Effector memory CD8-positive, alpha-beta T cell (primary cell): ENCODE measurements around the gene HRH1.
"Not testable (repeated sequence)": the region's sequence is repeated elsewhere in the genome, so short reads cannot be mapped to it uniquely, and the experiment has no call there.

Experiments
- ATAC-seq: fragments of 150-1000 bp; cut with Tn5 transposase; replicated peaks from 2 replicates; pipeline ENCODE4 v1.10.0; 2021; ENCODE audit warnings: mild to moderate bottlenecking, moderate library complexity
- DNase-seq, 3 experiments: peaks; one replicate each; pipeline ENCODE4 v3.0.0; 2021
- H3K27ac Mint-ChIP-seq, 2 donors: one replicate each; pipeline ENCODE4 v1.8.0; 2022; ENCODE audit warnings: mild to moderate bottlenecking in 2 of 2, mixed read lengths in 2 of 2, moderate library complexity in 2 of 2
- H3K27me3 Mint-ChIP-seq, 2 donors: one replicate each; pipeline ENCODE4 v1.8.0; 2022; ENCODE audit warnings: mixed read lengths in 2 of 2
- H3K36me3 Mint-ChIP-seq: one replicate; pipeline ENCODE4 v1.8.0; 2022; ENCODE audit warnings: mild to moderate bottlenecking, moderate library complexity, mixed read lengths; ENCODE audit not compliant: insufficient read depth
- H3K4me1 Mint-ChIP-seq, 2 donors: one replicate each; pipeline ENCODE4 v1.8.0; 2022; ENCODE audit warnings: low read depth in 2 of 2, mixed read lengths in 2 of 2
- H3K4me3 Mint-ChIP-seq, 2 donors: one replicate each; pipeline ENCODE4 v1.8.0; 2022; ENCODE audit warnings: mild to moderate bottlenecking in 2 of 2, mixed read lengths in 2 of 2, moderate library complexity in 2 of 2
- H3K9me3 Mint-ChIP-seq, 2 donors: one replicate each; pipeline ENCODE4 v1.8.0; 2022; ENCODE audit warnings: mixed read lengths in 2 of 2

The HRH1 gene

DNA sequence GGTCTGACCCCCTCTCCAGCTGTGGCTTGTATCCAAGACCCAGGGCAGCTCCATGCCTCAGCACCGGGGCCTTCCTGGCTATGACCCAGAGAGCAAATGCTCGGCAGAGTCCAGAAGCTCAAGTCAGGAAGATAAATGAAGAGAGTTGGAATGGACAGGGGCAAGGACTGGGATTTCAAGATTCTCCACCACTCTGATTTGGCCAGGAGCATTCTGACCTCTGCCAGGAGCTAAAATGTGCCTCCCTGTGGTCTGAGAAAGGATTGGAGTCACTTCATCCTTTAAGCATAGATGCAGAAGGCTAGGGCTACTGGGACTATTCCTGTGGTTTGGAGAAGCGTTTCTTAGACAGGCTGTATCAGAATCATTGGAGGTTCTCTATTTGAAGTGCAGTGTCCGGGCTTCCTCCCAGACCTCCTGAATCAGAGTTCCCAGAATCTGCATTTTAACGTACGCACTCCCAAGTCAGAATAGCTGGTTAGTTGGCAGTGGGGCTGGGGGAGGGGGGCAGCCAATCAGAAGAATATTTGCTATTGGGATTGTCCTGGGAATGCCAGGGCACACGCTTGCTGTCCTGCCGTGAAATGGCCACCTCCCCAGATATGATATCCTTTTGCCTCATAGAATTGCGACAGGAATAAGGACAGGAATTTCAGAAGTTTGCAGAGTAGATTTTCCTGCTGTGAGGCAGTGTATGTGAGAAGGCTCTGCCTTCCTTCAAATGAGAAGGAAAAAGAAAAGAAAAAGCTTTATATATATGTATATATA lies 57.4 kb downstream of the HRH1 start:
- Mint-ChIP-seq H3K36me3 (peaks cover 2% of the 10 kb centered on the region), H3K27me3 (peaks cover 22 to 71% of the 10 kb centered on the region in 2 donors), H3K27ac (no peak overlapping the region), H3K4me1 (no peaks in the 10 kb centered on the region), H3K9me3 (no peaks in the 10 kb centered on the region), H3K4me3 (no peak overlapping the region)
- no peak for DNase-seq
- no peak for ATAC-seq

GRCh38 chr3:11212299-11212608 lies 58.0 kb downstream of the HRH1 start:
- ATAC-seq = no peak
- no peaks in the 10 kb centered on the region for H3K4me1 Mint-ChIP-seq
- peaks cover 17 to 71% of the 10 kb centered on the region in 2 donors for H3K27me3 Mint-ChIP-seq
- H3K4me3 Mint-ChIP-seq = no peak overlapping the region
- no peak overlapping the region for H3K27ac Mint-ChIP-seq
- DNase-seq = no peak
- H3K9me3 Mint-ChIP-seq = no peaks in the 10 kb centered on the region
- H3K36me3 Mint-ChIP-seq = peaks cover 2% of the 10 kb centered on the region

DNA sequence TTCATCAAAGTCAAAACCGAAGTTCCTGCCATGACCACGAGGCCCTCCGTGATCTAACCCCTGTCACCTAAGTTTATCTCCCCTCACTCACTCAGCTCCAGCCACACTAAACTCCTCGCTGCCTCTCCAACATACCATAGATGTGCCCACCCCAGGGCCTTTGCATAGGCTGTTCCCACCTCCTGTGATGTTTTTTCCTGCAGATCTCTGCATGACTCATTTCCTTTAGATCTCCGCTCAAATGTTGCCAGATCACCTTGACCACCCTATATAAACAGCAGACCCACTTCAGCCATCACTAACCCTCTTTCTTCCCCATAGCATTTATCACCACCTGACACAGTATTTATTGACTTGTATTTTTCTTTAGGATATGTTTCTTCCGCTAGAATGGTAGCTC lies 58.5 kb downstream of the HRH1 start:
- peaks cover 17 to 75% of the 10 kb centered on the region in 2 donors for H3K27me3 Mint-ChIP-seq

GRCh38 chr3:11213810-11214450 lies 59.6 kb downstream of the HRH1 start:
- DNase-seq (no peak), ATAC-seq (no peak)
- Mint-ChIP-seq H3K27me3 (peaks cover 17 to 79% of the 10 kb centered on the region in 2 donors), H3K4me3 (no peak overlapping the region), H3K36me3 (peaks cover 2% of the 10 kb centered on the region), H3K27ac (no peak overlapping the region), H3K4me1 (no peaks in the 10 kb centered on the region), H3K9me3 (no peaks in the 10 kb centered on the region)

More for the DNA sequence above, 58.5 kb downstream of the HRH1 start:
- H3K27ac Mint-ChIP-seq = no peak overlapping the region
- no peak for ATAC-seq
- H3K36me3 Mint-ChIP-seq = peaks cover 2% of the 10 kb centered on the region
- no peaks in the 10 kb centered on the region for H3K4me1 Mint-ChIP-seq
- H3K4me3 Mint-ChIP-seq = no peak overlapping the region
- H3K9me3 Mint-ChIP-seq = no peaks in the 10 kb centered on the region
- no peak for DNase-seq

DNA sequence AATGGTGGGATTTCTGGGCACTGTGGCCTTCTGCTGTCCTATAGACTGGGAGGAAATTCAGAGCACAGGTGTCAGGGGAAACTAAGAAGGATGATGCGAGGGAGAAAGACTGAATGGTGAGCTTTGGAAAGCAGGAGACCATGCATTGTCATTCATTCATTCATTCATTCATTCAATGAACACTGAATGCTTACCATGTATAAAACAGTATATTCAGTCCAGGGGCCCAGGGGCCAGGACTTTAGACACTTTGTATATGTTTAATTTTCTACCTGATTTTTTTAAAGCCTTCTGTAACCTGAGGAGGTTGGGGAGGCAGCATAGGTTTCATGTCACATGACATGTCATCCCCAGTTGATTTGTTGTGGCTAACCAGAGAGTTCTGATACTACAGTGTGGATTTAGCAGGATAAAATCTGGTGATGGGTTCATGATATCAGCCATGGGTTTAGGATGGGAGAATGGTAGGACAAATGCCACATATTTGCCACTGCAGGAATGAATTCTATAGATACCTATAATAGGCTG lies 60.2 kb downstream of the HRH1 start:
- ATAC-seq (no peak), DNase-seq (no peak)
- Mint-ChIP-seq H3K9me3 (no peaks in the 10 kb centered on the region), H3K27ac (no peak overlapping the region), H3K36me3 (peaks cover 2% of the 10 kb centered on the region), H3K4me3 (no peak overlapping the region), H3K27me3 (peaks cover 13 to 75% of the 10 kb centered on the region in 2 donors), H3K4me1 (no peaks in the 10 kb centered on the region)

DNA sequence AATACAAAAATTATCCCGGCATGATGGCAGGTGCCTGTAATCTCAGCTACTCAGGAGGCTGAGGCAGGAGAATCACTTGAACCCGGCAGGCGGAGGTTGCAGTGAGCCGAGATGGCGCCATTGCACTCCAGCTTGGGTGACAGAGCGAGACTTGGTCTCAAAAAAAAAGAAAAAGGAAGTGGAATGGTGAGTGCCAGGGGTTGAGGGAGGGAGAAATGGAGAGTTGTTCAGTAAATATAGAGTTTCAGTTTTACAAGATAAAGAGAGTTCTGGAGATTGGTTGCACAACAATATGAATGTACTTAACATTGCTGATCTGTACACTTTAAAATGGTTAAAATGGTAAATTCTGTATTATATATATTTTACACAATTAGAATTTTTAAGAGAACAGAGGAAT lies 63.1 kb downstream of the HRH1 start:
- H3K27me3 Mint-ChIP-seq = peaks cover 7 to 56% of the 10 kb centered on the region in 2 donors
- not testable (repeated sequence) for H3K4me1 Mint-ChIP-seq, H3K4me3 Mint-ChIP-seq, H3K36me3 Mint-ChIP-seq, ATAC-seq, H3K9me3 Mint-ChIP-seq, DNase-seq
- H3K27ac Mint-ChIP-seq = peak overlapping the region in 1 of 2 donors; percentile 41

GRCh38 chr3:11220230-11220629 lies 65.9 kb downstream of the HRH1 start:
- H3K4me1 Mint-ChIP-seq = no peaks in the 10 kb centered on the region

DNA sequence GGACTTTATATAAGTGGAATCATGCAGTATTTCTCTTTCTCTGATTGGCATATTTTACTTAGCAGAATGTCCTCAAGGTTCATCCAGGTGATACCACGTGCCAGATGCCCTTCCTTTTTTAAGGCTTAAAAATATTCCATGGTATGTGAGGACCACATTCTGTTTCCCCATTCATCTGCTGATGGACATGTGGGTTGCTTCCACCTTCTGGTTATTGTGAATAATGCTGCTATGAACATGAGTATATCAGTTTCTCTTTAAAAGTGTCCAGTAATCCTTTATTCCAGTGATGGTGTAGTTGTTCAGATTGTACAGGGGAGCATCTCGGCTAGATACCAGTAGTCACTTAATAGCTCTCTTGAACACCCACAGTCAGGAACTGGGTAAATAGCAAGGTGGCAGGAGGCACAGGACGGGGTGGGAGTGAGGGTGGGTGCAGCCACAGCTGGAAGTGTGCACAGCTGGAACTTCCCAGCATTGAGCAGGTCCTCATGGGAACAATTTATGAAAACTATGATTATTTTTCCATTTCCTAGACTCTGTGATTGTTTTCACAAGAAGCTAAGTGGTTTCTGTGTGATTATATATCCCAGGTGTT lies 67.6 kb downstream of the HRH1 start:
- H3K27me3 Mint-ChIP-seq = peaks cover 0 to 22% of the 10 kb centered on the region in 2 donors
- ATAC-seq (no peak), DNase-seq (no peak)
- peaks cover 0 to 5% of the 10 kb centered on the region in 2 donors for H3K4me1 Mint-ChIP-seq
- no peaks in the 10 kb centered on the region for H3K36me3 Mint-ChIP-seq
- H3K4me3 Mint-ChIP-seq = no peak overlapping the region
- no peaks in the 10 kb centered on the region for H3K9me3 Mint-ChIP-seq
- H3K27ac Mint-ChIP-seq = no peak overlapping the region

More at GRCh38 chr3:11220230-11220629, 65.9 kb downstream of the HRH1 start:
- ATAC-seq (no peak), DNase-seq (no peak)
- no peak overlapping the region for H3K27ac Mint-ChIP-seq
- peaks cover 0 to 36% of the 10 kb centered on the region in 2 donors for H3K27me3 Mint-ChIP-seq
- no peak overlapping the region for H3K4me3 Mint-ChIP-seq
- no peaks in the 10 kb centered on the region for H3K9me3 Mint-ChIP-seq
- H3K36me3 Mint-ChIP-seq = peaks cover 2% of the 10 kb centered on the region

- no peak overlapping the region for H3K27ac Mint-ChIP-seq
- H3K9me3 Mint-ChIP-seq = no peaks in the 10 kb centered on the region
- peaks cover 0 to 5% of the 10 kb centered on the region in 2 donors for H3K4me1 Mint-ChIP-seq
Measured at GRCh38 chr3:11224010-11224409, 69.7 kb downstream of the HRH1 start.

DNA sequence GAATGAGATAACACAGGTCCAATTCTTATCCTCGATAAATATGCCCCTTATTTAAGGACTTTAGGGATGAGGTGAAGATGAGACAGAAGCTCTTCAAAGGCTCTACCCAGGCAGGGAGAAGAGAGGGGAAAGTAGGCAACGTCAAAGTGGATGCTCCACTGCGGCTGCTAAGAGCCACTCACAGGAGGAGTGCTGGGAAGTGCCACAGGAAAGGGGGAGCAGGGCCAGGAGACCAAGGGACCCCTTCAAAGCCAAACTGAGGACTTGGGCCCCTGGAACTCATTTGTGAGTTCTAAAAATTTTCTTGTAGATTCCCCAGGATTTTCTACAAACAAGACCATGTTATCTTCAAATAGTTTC lies 70.6 kb downstream of the HRH1 start:
- H3K27ac Mint-ChIP-seq = no peak overlapping the region
- H3K4me3 Mint-ChIP-seq = no peak overlapping the region
- no peak for ATAC-seq
- peaks cover 0 to 5% of the 10 kb centered on the region in 2 donors for H3K4me1 Mint-ChIP-seq
- H3K36me3 Mint-ChIP-seq = no peaks in the 10 kb centered on the region
- no peak for DNase-seq
- peaks cover 0 to 10% of the 10 kb centered on the region in 2 donors for H3K27me3 Mint-ChIP-seq
- H3K9me3 Mint-ChIP-seq = no peaks in the 10 kb centered on the region

More at GRCh38 chr3:11224010-11224409, 69.7 kb downstream of the HRH1 start:
- H3K36me3 Mint-ChIP-seq = no peaks in the 10 kb centered on the region
- ATAC-seq (no peak), DNase-seq (no peak)
- H3K27me3 Mint-ChIP-seq = peaks cover 0 to 10% of the 10 kb centered on the region in 2 donors
- H3K4me3 Mint-ChIP-seq = no peak overlapping the region

DNA sequence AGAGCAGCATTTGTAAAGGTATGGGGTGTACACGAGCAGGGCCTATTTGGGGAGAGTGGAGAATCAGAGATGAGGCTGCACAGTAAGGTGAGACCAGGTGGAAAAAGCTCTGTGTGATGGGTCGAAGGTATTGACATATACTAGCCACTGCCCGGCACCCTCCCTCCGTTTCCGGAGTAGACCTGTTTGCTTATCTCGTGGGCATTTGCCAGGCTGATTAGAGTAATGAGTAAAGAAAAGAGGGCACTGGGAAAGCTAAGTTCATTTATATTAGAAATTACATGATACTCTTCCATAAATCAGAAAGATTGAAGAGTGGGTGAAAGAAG lies 71.7 kb downstream of the HRH1 start:
- Mint-ChIP-seq H3K4me3 (no peak overlapping the region), H3K4me1 (peaks cover 0 to 5% of the 10 kb centered on the region in 2 donors), H3K9me3 (no peaks in the 10 kb centered on the region), H3K27me3 (peaks cover 0 to 10% of the 10 kb centered on the region in 2 donors), H3K36me3 (no peaks in the 10 kb centered on the region), H3K27ac (no peak overlapping the region)
- no peak for DNase-seq
- ATAC-seq = no peak

DNA sequence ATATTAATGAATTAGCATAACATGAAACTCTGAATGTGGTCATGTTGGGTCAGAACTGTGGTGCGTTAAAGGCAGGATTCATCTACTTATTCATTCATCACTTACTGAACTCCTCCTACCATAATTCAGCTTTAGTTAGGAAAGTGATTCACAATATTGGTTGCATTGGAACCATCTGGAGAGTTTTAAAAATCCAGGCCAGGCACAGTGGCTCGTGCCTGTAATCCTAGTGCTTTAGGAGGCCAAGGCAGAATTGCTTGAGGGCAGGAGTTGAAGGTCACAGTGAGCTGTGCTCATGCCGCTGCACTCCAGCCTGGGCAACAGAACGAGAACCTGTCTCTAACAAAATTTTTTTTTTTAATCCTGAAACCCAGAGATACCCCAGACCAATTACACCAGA lies 73.7 kb downstream of the HRH1 start:
- no peaks in the 10 kb centered on the region for H3K36me3 Mint-ChIP-seq
- no peak for ATAC-seq
- H3K4me1 Mint-ChIP-seq = peaks cover 0 to 5% of the 10 kb centered on the region in 2 donors

DNA sequence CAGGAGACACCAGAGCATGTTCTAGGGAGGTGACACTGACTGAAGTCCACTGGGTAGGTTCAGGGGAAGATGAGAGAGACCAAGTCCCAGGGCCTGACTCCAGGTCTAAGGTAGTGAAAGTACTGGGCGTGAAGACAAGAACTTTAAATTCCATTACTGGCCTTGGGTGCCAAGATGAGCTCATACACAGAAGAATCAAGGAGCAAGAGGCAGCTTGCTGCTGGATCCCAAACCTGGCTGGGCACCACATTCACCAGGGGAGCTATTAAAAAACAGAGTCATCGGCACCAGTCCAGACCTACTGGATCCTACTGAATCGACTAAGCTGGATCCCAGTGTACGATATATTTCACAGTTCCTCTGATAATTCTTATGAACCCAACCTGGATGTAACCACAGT lies 75.8 kb downstream of the HRH1 start:
- H3K27ac Mint-ChIP-seq = no peak overlapping the region
- peaks cover 0 to 5% of the 10 kb centered on the region in 2 donors for H3K4me1 Mint-ChIP-seq
- no peak for ATAC-seq
- H3K4me3 Mint-ChIP-seq = no peak overlapping the region
- DNase-seq = no peak
- no peaks in the 10 kb centered on the region for H3K9me3 Mint-ChIP-seq
- H3K36me3 Mint-ChIP-seq = no peaks in the 10 kb centered on the region
- H3K27me3 Mint-ChIP-seq = peaks cover 7 to 10% of the 10 kb centered on the region in 2 donors

More for the DNA sequence above, 73.7 kb downstream of the HRH1 start:
- H3K27ac Mint-ChIP-seq = no peak overlapping the region
- no peak overlapping the region for H3K4me3 Mint-ChIP-seq
- DNase-seq = no peak
- no peaks in the 10 kb centered on the region for H3K9me3 Mint-ChIP-seq
- no peaks in the 10 kb centered on the region for H3K27me3 Mint-ChIP-seq

- no peak for DNase-seq
- Mint-ChIP-seq H3K4me3 (no peak overlapping the region), H3K27ac (no peak overlapping the region)
Measured at GRCh38 chr3:11230832-11231231, 76.5 kb downstream of the HRH1 start.

More at GRCh38 chr3:11230832-11231231, 76.5 kb downstream of the HRH1 start:
- no peak for ATAC-seq
- no peaks in the 10 kb centered on the region for H3K9me3 Mint-ChIP-seq
- peaks cover 0 to 2% of the 10 kb centered on the region in 2 donors for H3K4me1 Mint-ChIP-seq
- peaks cover 7 to 17% of the 10 kb centered on the region in 2 donors for H3K27me3 Mint-ChIP-seq
- no peaks in the 10 kb centered on the region for H3K36me3 Mint-ChIP-seq
